Adipocyte (in vitro differentiated cells): ENCODE measurements around the gene CFAP53.
"Not testable (repeated sequence)": the region's sequence is repeated elsewhere in the genome, so short reads cannot be mapped to it uniquely, and the experiment has no call there.

Experiments
- DNase-seq: peaks from one replicate; pipeline ENCODE4 v3.0.0-alpha.2; 2015; ENCODE audit warnings: low read depth
- H3K27me3 ChIP-seq: replicated peaks from 2 replicates; pipeline ENCODE4 v1.7.0; 2013; ENCODE audit warnings: mild to moderate bottlenecking, low read length, moderate library complexity; ENCODE audit not compliant: control insufficient read depth, insufficient read depth
- H3K36me3 ChIP-seq: 2 replicates; pipeline ENCODE4 v1.7.0; 2013; ENCODE audit warnings: low read length, mild to moderate bottlenecking, moderate library complexity; ENCODE audit not compliant: control insufficient read depth, insufficient read depth, severe bottlenecking
- H3K4me1 ChIP-seq: 2 replicates; pipeline ENCODE4 v1.7.0; 2013; ENCODE audit warnings: mild to moderate bottlenecking, low read length, moderate library complexity; ENCODE audit not compliant: control insufficient read depth, insufficient read depth
- H3K4me3 ChIP-seq: 2 replicates; pipeline ENCODE4 v1.7.0; 2013; ENCODE audit warnings: mild to moderate bottlenecking, low read length, moderate library complexity
- H3K9ac ChIP-seq: 2 replicates; pipeline ENCODE4 v1.7.0; 2013; ENCODE audit warnings: mild to moderate bottlenecking, low read length, moderate library complexity
- H3K9me3 ChIP-seq: 2 replicates; pipeline ENCODE4 v1.7.0; 2013; ENCODE audit warnings: mild to moderate bottlenecking, low read length, moderate library complexity; ENCODE audit not compliant: control insufficient read depth

The CFAP53 gene

DNA sequence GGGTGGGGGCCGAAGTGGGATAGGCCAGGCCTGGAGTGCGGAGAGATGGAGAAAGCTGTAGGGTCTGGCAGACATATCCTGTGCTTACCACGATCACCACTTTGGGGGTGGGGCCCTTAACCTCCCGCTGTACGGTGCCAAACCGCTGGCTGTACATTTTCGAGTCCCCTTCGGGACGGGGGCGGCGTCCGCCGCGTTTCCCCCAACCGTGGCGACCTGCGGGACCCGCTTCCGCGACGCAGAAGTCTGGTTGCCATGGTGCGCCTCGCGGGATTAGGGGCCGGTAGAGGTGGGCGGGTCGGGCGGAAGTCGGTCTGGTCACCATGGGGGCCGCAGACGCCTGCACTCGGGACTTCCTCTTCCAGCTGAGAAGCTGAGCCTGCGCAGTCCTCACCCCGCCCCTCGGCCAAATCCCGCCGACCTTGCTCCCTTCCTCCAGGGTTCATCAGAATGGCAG is at the start of gene CFAP53:
TSS of gene CFAP53 (minus strand) at position 248 of the 457 bp plus-strand sequence. CDS start at position 157, 91 bp downstream.
- Histone ChIP-seq H3K36me3 (peaks cover 25% of the 10 kb centered on the region), H3K4me1 (peaks cover 13% of the 10 kb centered on the region), H3K4me3 (peak within 1 kb of the TSS; percentile 96), H3K27me3 (no peaks in the 10 kb centered on the region), H3K9ac (peak within 1 kb of the TSS; percentile 87), H3K9me3 (no peaks in the 10 kb centered on the region)
- DNase-seq: peak; percentile 96

- Histone ChIP-seq H3K4me3 (no peak overlapping the region), H3K9me3 (no peaks in the 10 kb centered on the region), H3K27me3 (peaks cover 5% of the 10 kb centered on the region), H3K36me3 (no peaks in the 10 kb centered on the region), H3K4me1 (no peaks in the 10 kb centered on the region), H3K9ac (no peak overlapping the region)
- DNase-seq: no peak
These were observed 49.0 kb upstream of the CFAP53 start for GRCh38 chr18:50315100-50315871.

DNA sequence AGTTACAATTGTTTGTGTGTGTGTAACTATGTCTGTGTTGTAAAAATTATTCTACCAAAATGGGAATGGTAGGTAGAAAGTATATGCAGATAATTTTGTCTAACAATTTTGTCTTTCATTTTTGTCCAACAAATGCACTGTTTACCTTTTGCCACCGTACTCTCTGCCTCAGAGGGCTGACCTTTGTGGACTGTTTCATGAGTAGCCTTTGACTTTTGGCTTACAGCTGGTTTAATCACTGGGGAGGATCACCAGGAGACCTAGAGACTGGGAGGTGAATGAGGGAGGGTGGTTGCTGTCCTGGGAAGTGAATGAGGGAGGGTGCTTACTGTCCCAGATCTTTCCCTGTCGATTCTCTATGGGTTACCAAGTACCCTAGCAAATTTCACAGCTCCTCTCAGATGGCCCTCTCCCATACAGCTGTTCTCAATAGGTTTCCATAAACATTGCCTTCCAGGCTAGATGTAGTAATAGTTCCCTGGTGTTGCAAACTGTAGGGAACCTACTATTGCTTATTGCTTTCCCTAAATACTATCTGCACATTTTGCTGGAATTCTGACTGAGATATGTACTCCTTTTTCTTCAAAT is 47.7 kb upstream of the CFAP53 start:
- no peak overlapping the region for H3K4me3 ChIP-seq
- no peak overlapping the region for H3K9ac ChIP-seq
- no peaks in the 10 kb centered on the region for H3K4me1 ChIP-seq
- H3K27me3 ChIP-seq: peaks cover 5% of the 10 kb centered on the region
- no peak for DNase-seq
- H3K36me3 ChIP-seq: no peaks in the 10 kb centered on the region
- H3K9me3 ChIP-seq: no peaks in the 10 kb centered on the region

DNA sequence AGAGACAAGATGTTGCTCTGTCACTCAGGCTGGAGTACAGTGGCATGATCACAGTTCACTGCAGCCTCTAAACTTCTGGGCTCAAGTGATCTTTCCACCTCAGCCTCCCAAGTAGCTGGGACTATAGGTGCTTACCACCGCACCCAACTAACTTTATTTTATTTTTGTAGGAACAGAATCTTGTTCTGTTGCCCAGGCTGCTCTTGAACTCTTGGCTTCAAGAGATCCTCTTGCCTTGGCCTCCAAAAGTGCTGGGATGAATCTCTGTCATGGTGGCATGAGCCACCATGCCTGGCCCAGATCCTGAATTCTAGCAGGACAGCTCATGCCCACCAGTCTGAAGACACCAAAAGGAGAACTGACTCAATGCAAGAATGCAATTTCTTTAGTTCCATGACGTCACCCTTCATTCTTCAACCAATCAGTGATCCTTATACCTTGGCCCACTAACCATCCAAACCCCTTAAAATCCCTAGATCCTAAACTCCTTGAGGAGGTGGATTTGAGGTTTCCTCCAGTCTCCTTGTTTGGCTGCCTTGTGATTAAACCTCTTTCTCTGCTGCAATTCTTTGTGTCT is 46.8 kb upstream of the CFAP53 start:
- no peak overlapping the region for H3K9ac ChIP-seq
- no peaks in the 10 kb centered on the region for H3K9me3 ChIP-seq
- H3K27me3 ChIP-seq: peaks cover 5% of the 10 kb centered on the region
- DNase-seq: no peak
- H3K4me3 ChIP-seq: no peak overlapping the region
- peaks cover 7% of the 10 kb centered on the region for H3K4me1 ChIP-seq
- H3K36me3 ChIP-seq: no peaks in the 10 kb centered on the region

DNA sequence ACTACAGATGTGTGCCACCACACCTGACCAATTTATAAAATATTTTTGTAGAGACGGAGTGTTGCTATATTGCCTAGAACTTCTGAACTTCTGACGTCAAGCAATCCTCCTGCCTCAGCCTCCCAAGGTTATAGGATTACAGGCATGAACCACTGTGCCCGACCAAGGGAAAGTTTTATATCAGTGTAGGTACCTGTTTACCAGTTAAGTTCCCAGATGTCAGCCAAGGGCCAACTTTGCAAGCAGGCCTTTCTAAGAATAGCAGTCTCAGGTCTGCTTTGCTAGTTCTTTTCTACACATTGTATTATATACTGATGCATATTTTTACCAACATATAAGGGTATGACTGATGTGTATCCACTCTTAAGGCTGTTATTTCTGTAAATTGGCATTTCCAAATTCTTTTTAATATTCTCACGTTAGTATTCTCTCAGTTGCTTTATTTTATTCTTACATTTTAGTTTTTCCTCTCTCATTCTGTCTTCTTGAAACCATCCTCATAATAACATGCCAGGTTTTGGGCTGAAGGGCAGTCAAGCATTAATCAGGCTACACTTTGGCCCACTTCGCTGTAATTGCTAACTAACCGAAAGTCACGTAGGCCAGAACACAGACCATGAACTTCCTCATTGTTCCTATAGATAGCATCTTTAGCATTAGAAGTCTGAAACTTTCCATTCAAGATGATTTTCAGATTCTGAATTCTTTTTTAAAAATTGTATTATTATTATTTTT is 46.2 kb upstream of the CFAP53 start:
- peaks cover 7% of the 10 kb centered on the region for H3K4me1 ChIP-seq
- peaks cover 5% of the 10 kb centered on the region for H3K27me3 ChIP-seq
- DNase-seq: no peak
- no peak overlapping the region for H3K4me3 ChIP-seq
- H3K9ac ChIP-seq: no peak overlapping the region
- H3K9me3 ChIP-seq: no peaks in the 10 kb centered on the region
- H3K36me3 ChIP-seq: no peaks in the 10 kb centered on the region

DNA sequence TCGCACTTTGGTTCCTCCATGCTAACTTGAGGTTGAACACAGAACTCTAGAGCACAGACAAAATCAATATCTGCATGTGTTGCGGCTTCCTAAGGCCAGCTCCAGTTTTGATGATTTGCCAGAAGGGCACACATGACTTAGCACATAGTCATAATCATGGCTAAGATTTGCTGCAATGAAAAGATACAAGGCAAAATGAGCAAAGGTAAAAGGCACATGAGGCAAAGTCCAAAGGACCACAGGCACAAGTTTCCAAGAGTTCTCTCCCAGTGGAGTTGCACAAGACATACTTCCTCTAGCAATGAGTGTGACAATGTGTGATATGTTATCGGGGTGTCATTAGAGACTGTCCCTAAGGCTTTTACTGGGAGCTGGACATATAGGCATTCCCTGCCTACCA is 45.4 kb upstream of the CFAP53 start:
- Histone ChIP-seq H3K4me1 (peaks cover 15% of the 10 kb centered on the region), H3K9me3 (no peaks in the 10 kb centered on the region), H3K36me3 (no peaks in the 10 kb centered on the region), H3K9ac (no peak overlapping the region), H3K4me3 (no peak overlapping the region), H3K27me3 (peaks cover 5% of the 10 kb centered on the region)
- no peak for DNase-seq

GRCh38 chr18:50310080-50310479 is 43.8 kb upstream of the CFAP53 start:
- Histone ChIP-seq H3K4me1 (peaks cover 15% of the 10 kb centered on the region), H3K36me3 (no peaks in the 10 kb centered on the region), H3K9ac (no peak overlapping the region), H3K27me3 (no peaks in the 10 kb centered on the region), H3K9me3 (peaks cover 3% of the 10 kb centered on the region), H3K4me3 (no peak overlapping the region)
- no peak for DNase-seq

- H3K9me3 ChIP-seq, H3K27me3 ChIP-seq, H3K36me3 ChIP-seq, H3K9ac ChIP-seq, H3K4me3 ChIP-seq, DNase-seq: not testable (repeated sequence)
- H3K4me1 ChIP-seq: peaks cover 15% of the 10 kb centered on the region
These were observed 42.6 kb upstream of the CFAP53 start for GRCh38 chr18:50308851-50309250.

GRCh38 chr18:50307738-50308470 is 41.6 kb upstream of the CFAP53 start:
- peak overlapping the region; percentile 79 for H3K9ac ChIP-seq
- peak; percentile 97 for DNase-seq
- peak overlapping the region; percentile 83 for H3K4me3 ChIP-seq
- H3K36me3 ChIP-seq: no peaks in the 10 kb centered on the region
- H3K4me1 ChIP-seq: peaks cover 15% of the 10 kb centered on the region
- peaks cover 6% of the 10 kb centered on the region for H3K9me3 ChIP-seq
- H3K27me3 ChIP-seq: peaks cover 2% of the 10 kb centered on the region

GRCh38 chr18:50307400-50307737 is 41.1 kb upstream of the CFAP53 start:
- Histone ChIP-seq H3K9ac (peak overlapping the region; percentile 79), H3K27me3 (peaks cover 6% of the 10 kb centered on the region), H3K36me3 (no peaks in the 10 kb centered on the region), H3K4me1 (peaks cover 15% of the 10 kb centered on the region), H3K9me3 (peaks cover 9% of the 10 kb centered on the region), H3K4me3 (peak overlapping the region; percentile 83)
- DNase-seq: no peak
